ENCODE measurements around the gene PANK2. TPM values are rescaled to one million over a fixed set of nuclear protein-coding genes. Genes with fewer than 3 reads are reported as not detected.

PANK2 gene
- total RNA-seq, 3 donors from 2014 or later, result 27.6 to 42.3 (median 29.6) TPM

DNA sequence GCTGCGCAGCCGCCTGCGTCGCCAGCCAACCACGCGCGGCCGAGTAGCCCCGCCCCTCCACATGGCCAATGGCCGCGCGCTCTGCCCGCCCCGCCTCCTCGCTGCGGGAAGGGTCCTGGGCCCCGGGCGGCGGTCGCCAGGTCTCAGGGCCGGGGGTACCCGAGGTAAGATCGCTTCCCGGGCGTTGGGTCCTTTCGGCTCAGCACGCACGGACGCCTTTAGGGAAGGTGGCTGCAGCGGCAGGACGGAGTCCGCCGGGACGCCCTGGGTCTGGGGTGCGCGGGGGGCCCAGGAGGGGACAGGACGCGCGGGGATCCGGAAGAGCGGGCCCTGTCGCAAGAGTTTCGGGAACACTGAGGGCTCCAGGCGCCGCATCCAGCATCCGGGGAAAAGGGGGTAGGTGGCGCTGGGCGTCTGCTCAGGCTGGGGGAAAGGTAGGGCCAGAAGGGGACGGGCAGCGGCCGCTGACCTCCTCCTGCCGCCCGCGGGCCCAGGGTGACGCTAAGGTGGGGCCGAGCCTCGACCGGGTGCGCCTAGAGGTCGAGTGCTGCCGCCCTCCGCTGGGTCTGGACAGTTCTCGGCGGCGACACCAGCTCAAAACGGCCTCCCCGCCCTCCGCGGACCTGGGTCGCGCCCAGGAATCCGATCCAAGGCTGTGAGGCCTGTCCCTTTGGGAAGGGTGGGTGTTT, 42.3 kb upstream of the PANK2 start, which contains the start of gene MAVS:
Gene MAVS (plus strand): TSS at position 95 of the 689 bp plus-strand sequence. CDS start 7,791 bp downstream, outside the sequence.
- no peaks in the 10 kb centered on the region for H3K9me3 ChIP-seq
- ATAC-seq (peak; percentile 92), DNase-seq (peak; percentile 91 to 94 (median 93))
- H3K4me1 ChIP-seq (ENCODE audit: low read depth), result peaks cover 31% of the 10 kb centered on the region
- TF ChIP-seq CTCF (IDR thresholded peaks at IDR 0.05), result no peak
- intact Hi-C loops (cut with DNase I, micrococcal nuclease), result no loop called here
- H3K4me3 ChIP-seq, result peak within 1 kb of the TSS; percentile 87
- H3K36me3 ChIP-seq (ENCODE audit: low read depth), result no peaks in the 10 kb centered on the region

GRCh38 chr20:3847429-3847940, 41.7 kb upstream of the PANK2 start:
- ATAC-seq (no peak), DNase-seq (no peak)
- no peak for TF ChIP-seq CTCF (IDR thresholded peaks at IDR 0.05)
- H3K4me3 ChIP-seq, result peak overlapping the region; percentile 87
- peaks cover 26% of the 10 kb centered on the region for H3K4me1 ChIP-seq (ENCODE audit: low read depth)
- intact Hi-C loops (cut with DNase I, micrococcal nuclease), result no loop called here
- H3K36me3 ChIP-seq (ENCODE audit: low read depth), result no peaks in the 10 kb centered on the region
- no peaks in the 10 kb centered on the region for H3K9me3 ChIP-seq

- H3K4me1 ChIP-seq (ENCODE audit: low read depth), result peaks cover 19% of the 10 kb centered on the region
- DNase-seq (no peak), ATAC-seq (no peak)
- no peak for TF ChIP-seq CTCF (IDR thresholded peaks at IDR 0.05)
- H3K36me3 ChIP-seq (ENCODE audit: low read depth), result no peaks in the 10 kb centered on the region
- intact Hi-C loops (cut with DNase I, micrococcal nuclease), result no loop called here
- no peak overlapping the region for H3K4me3 ChIP-seq
- H3K9me3 ChIP-seq, result no peaks in the 10 kb centered on the region
These were observed 40.6 kb upstream of the PANK2 start for GRCh38 chr20:3848565-3848964.

DNA sequence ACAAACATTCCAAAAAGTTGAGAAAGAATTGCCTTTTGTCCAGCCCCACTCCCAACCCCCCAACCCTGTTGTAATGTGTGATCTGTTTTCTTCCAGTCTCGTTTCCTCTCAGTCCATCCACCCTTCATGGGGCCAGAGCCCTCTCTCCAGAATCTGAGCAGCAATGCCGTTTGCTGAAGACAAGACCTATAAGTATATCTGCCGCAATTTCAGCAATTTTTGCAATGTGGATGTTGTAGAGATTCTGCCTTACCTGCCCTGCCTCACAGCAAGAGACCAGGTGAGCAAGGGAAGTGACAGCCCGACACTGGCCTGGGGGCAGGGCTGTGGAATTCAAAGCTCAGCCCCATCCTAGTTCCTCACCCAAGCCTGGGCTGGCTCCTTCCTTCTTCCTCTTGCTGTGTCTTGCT, 34.7 kb upstream of the PANK2 start:
- TF ChIP-seq CTCF (IDR thresholded peaks at IDR 0.05), result no peak
- Histone ChIP-seq H3K4me1 (ENCODE audit: low read depth) (no peaks in the 10 kb centered on the region), H3K36me3 (ENCODE audit: low read depth) (no peaks in the 10 kb centered on the region), H3K4me3 (no peak overlapping the region), H3K9me3 (no peaks in the 10 kb centered on the region)
- intact Hi-C loops (cut with DNase I, micrococcal nuclease), result no loop called here
- DNase-seq, result no peak
- ATAC-seq, result peak; percentile 85

DNA sequence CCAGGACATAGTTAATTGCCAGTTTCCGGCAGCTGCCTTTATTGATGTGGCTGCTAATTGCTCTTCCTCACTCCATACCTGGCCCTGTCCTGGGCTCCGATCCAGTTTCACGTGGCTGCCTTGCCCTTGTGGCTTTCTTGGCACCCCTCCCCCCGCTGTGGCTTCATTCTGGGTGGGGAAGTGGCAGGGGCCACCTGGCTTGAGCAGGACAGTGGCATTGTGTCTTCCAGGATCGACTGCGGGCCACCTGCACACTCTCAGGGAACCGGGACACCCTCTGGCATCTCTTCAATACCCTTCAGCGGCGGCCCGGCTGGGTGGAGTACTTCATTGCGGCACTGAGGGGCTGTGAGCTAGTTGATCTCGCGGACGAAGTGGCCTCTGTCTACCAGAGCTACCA, 31.8 kb upstream of the PANK2 start:
- H3K9me3 ChIP-seq, result no peaks in the 10 kb centered on the region
- H3K36me3 ChIP-seq (ENCODE audit: low read depth), result peaks cover 4% of the 10 kb centered on the region
- DNase-seq (no peak), ATAC-seq (peak; percentile 18)
- TF ChIP-seq CTCF (IDR thresholded peaks at IDR 0.05), result no peak
- intact Hi-C loops (cut with DNase I, micrococcal nuclease), result no loop called here
- no peaks in the 10 kb centered on the region for H3K4me1 ChIP-seq (ENCODE audit: low read depth)
- H3K4me3 ChIP-seq, result no peak overlapping the region

Measured in mucosa of descending colon (tissue), 3 donors.